GM08714 (cell line): ENCODE data around the gene RNGTT.

Experiments used
- H3K4me3 ChIP-seq: fragments of 200-500 bp; sonication (Bioruptor generic); 2 replicates; pipeline ENCODE4 v1.5.1; 2014; ENCODE audit warnings: mild to moderate bottlenecking, low read length, inconsistent platforms
- ZNF274 ChIP-seq: IDR thresholded peaks from 2 replicates; pipeline ENCODE4 v1.6.1; 2012; ENCODE audit warnings: mild to moderate bottlenecking, low read depth, low read length

The RNGTT gene

DNA sequence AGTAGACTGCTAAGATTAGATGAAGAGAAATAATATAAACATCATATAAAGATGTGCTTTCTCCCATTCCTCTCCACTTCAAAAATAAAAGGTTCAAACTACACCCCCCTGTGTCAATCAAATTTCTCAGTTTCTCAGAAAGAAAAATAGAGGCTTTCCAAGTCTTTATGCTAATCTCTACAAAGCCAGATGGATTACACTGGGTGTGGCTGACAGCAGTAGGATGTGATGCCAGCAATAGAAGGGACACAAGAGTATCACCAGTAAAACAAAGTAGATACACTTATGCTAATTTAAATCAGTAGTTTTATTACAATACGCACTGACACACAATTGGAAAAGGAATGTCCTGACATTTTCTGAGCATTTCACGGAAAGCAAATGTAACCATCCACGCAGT lies 353.4 kb downstream of the RNGTT start:
- TF ChIP-seq ZNF274, result no peak
- no peak overlapping the region for H3K4me3 ChIP-seq

DNA sequence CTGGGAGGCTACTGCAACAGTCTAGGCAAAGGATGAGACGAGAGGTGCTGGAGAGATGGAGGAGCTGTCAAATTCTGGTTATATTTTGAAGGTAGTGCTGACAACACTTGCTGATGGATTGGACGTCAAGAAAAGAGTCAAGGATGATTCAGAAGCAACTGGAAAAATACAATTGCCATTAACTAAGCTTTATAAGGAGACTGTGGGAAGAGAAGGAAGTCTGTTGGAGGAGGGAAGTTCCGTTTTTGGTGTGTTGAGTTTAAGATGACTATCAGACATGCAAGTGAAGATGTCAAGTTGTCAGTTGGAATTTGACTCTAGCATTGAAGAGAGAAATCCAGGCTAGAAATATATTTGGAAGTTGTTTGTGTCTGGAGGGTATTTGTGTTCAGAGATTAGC lies 358.1 kb downstream of the RNGTT start:
- H3K4me3 ChIP-seq, result no peak overlapping the region
- TF ChIP-seq ZNF274, result no peak

DNA sequence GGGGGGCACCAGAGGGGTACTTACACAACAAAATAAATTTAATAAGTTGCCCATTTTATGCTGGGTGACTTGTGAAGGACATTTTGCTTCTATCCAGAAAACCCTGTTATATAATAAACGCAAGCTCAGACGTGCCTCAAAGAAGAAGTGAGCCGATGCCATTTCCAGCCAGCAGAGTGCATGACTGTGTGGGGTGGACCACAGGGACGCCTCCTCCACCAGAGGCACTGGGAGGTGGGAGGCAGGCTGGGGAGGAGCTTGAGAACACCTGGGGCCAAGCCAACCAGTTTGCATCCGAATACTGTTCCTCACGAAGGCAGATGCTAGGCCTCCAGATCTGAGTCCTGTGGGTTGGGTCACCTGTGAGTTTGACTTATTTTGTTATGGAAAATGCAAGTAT lies 363.8 kb downstream of the RNGTT start:
- no peak overlapping the region for H3K4me3 ChIP-seq
- TF ChIP-seq ZNF274, result no peak

DNA sequence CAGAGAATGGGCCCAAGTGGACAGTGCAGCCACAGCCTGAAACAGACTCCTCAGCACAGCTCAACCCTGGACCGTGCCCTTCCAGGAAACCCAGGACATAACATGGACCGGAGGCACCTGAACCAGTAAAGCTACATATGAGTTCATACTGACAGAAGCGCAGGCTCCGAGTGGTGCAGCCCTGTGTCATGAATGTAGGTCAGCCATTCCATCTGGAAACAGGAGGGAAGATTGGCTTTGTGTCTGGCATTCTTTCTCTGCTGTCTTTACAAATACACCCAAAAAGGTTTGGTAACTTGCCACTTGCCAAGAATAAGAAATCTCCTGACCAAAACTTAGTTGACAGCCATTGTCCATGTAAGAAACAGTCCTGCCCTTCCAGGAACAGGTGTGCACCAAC lies 366.6 kb downstream of the RNGTT start:
- no peak overlapping the region for H3K4me3 ChIP-seq
- no peak for TF ChIP-seq ZNF274

DNA sequence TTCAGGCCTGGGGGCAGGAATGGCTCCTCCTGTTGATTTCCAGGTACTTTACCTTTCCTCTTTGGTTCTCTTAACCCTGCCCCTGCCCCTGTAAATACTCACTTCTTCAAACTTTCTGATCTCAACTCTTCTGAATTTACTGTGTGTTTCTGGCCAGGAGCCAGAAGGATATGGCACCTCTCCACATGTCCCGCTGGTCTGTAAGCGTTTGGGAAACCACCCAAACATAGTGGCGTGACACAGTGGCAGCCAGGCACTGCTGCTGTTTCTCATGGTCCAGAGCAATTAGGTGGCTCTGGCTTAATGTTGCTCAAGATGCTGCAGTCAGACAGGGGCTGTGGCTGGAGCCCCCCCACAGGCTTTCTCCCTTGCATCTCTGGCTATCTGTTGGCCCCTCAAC lies 374.5 kb downstream of the RNGTT start:
- no peak for TF ChIP-seq ZNF274
- no peak overlapping the region for H3K4me3 ChIP-seq

DNA sequence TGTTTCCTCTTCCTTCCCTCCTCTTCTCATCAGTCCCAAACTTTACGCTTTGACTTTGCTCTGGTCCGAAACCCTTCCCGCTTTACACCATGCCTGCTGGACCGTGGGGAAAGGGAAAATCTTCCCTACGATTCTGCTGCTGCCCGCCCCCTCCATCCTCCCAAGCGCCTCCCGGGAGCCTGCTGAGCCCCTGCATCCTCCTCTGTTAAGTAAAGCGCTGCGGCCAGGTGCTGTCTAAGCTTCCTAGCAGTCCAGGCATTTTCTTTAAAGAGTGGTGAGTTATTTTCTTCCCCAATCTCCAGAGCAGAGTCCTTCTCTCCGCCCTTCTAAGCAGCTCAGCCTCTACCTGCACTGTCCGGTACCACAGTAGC lies 376.3 kb downstream of the RNGTT start:
- no peak overlapping the region for H3K4me3 ChIP-seq
- TF ChIP-seq ZNF274, result no peak

DNA sequence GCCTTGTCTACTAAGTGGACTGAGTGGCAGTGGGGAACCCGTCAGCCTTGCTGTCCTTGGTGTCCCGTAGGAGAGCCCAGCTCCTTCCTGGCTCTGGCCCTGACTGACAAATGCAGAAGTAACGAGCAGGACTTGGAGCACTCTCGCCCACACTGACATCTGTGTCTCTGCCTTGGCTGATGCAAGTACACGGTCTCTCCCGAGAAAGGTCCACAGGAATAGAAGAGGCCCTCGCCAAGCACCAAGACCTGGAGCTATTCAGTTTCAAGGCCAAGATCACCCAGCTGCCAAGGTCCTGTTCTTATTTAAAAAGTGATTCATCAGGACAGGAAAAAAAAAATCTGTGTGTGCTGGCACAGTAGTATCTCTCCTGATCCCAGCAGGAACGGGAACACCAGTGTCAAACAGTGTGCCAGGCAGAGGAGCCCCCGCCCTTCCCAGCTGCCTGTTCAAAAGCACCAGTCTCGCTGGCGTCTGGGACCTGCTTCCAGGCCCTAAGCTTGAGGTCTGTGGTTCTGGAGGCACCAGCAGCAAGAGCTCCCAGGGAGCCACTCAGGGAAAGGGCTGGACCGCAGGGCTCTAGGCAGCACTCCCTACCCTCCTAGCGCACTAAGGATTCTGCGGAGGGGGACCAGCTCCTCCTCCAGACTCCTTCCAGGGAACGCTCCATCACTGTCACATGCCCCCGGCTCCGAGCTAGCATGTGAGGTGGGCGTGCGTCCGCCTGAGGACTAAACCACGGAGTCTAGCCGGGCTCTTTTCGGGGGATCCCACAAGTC lies 376.9 kb downstream of the RNGTT start:
- no peak overlapping the region for H3K4me3 ChIP-seq
- no peak for TF ChIP-seq ZNF274

DNA sequence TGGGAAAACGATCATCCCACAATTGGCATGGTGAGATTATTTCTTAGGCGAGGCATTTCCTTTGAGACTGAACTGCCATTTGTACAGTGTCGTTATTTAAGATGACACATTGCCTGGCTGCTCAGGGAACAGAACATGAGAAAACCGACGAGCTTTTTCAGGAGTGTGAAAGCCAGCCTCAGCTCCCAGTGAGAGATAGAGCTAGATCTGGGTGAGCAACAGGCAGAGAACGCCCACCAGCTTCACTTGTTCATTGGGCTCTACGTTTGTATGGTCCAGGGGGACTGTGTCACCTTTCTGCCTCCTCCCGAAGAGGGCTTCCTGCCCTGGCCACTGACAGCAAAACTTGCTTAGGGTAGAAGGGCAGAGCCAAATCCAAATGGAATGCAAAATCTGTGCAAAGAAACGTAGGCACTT lies 378.1 kb downstream of the RNGTT start:
- no peak overlapping the region for H3K4me3 ChIP-seq
- TF ChIP-seq ZNF274, result no peak

DNA sequence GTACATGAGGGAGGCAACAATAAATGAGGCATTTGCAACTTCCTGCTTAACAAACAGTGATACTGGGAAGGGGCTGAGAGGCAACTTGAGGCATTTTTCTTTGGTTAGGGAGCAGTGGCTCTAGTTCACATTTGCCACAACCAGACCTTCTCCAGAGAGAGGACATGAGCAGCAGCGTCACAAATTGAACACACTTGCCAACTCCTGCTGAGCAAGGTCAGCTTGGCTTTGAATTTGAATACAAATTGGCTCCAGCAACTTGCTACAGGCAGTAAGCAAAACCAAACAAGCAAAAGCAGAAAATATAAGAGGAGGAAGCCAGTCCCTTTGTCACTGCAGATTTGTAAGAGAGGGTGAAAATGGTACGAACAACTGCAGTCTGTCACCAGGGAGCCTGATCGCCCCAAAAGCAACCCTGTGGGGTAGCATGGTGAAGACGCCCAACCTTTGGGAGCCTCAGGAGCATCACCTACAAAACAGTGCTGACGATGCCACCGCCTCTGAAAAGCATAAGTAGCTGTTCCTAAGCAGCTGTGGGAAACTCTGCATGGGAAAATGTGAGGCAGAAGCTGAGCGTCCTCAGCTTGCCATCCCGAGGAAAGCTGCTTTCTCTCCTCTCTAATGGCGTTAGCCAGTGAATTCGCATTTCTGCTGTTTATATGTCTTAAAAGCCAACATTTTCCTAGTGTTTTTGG lies 378.7 kb downstream of the RNGTT start:
- no peak overlapping the region for H3K4me3 ChIP-seq
- no peak for TF ChIP-seq ZNF274

DNA sequence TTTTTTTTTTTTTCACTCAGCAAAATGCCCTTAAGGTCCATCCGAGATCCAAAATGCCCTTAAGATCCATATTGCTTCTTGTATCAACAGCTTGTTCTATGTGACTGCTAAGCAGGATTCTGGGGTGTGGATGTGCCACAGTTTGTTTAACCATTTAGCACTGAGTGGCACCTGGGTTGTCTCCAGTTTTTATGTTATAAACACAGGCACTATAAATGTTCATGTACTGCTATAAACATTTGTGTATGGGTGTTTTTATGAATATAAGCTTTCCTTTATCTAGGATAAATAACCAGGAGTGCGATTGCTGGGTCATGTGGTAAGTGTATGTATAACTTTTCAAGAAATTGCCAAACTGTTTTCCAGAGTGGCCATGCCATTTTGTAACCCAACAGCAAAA lies 386.0 kb downstream of the RNGTT start:
- TF ChIP-seq ZNF274, result no peak
- no peak overlapping the region for H3K4me3 ChIP-seq

DNA sequence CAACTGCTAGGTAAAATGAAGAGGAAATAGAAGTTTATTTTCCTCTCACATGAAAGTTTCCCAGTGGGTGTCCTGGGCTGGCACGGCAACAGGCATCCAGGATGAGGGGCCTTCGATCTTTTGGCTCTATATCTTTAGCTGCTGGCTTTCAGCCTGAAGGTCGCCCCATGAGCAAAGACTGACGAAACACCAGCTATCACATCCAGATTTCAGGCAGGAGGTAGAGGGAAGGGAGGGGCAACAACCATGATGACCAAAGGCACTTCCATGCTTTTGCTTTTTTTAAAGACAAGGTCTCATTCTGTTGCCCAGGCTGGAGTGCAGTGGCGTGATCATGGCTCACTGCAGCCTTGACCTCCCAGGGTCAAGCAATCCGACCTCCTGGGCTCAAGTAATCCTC lies 387.9 kb downstream of the RNGTT start:
- no peak overlapping the region for H3K4me3 ChIP-seq
- TF ChIP-seq ZNF274, result no peak

DNA sequence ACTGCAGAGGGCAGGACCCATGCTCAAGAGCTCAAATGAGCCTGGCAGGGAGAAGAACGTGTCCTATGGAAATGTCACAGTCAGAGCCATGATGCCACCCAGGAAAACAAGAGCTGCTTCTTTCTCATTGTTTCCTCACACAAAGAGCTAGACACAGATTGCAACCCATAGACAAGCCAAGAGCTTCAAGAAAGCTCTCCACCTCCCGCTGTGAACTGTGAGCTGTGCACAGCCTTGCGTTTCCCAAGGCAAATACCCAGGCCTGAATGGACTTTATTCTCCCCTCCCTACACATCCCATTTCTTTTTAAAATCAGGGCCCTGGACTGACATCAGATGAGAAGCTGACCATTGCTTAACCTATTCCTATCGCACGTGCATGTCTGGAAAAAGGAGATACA lies 388.8 kb downstream of the RNGTT start:
- TF ChIP-seq ZNF274, result no peak
- H3K4me3 ChIP-seq, result no peak overlapping the region

DNA sequence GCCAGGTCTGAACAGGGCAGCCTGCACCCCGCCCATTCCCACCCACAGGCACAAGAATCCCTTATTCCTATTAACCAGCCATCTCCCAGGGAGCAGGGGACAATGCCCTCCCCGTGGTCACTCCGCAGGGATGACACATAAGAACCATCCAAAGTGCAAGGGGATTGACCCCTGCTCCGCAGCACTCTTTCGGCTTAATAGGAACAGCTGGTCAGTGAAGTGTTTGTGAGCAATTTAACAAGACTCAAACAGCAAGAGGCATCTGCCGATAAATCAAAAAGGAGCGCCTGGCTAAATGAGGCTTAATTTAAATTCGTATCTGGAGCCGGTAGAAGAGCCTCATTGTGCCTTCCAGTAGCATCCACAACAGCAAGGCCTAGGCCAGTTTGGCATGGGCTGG lies 389.4 kb downstream of the RNGTT start:
- no peak for TF ChIP-seq ZNF274

DNA sequence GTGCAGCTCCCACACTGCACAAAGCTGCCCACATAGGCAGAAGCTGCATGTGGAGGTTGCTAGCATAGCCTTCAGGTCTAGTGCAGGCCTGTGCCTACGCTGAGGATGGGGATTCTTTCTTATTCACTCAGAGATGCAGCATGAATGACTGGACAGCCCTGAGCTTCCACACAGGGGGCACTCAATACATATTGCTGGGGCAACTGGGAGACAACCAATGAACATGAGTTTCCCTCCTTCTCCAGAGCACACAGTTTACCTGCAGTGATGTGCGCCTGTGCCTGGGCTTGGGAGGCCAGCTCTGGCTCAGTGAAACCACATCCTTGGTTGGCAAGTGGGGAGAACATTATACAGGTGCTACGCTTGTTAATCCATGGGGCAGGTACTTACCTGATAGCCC lies 389.9 kb downstream of the RNGTT start:
- TF ChIP-seq ZNF274, result no peak
- no peak overlapping the region for H3K4me3 ChIP-seq

More for the DNA sequence above, 389.4 kb downstream of the RNGTT start:
- H3K4me3 ChIP-seq, result no peak overlapping the region

DNA sequence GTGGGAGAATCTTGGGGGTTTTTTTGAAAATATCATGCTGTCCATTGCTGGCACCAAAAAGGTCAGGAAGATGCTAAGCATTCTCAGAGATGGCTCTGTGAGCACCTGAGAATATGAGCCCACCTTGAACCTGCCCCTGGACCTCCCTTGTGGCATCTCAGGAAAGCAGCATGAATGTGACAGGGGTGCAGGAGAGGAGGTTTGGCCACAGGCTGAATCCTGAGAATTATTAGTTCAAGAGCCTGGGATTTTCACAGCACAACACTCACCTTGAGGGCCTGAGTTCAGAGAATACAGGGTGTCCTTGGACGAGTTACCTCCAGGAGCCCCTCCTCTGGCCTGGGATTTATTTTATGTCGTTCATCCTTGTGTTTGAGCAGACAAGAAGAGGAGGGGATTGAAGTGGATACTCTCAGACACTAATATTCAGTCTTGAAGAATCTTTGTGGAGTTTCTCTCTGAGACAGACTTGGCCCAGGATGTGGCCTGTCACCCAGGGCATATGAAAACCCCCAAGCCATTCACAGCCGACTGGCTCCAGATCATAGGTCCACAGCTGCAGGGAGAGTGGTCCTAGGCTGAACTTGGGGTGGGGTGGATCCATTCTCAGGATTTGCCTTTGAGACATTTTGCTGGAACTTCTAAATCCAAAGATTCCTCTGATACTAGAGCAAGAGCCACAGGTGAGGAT lies 390.8 kb downstream of the RNGTT start:
- TF ChIP-seq ZNF274, result no peak
- H3K4me3 ChIP-seq, result no peak overlapping the region
